Esophagus squamous epithelium (tissue), 5 donors: ENCODE data around the gene CDK16. TPM values are rescaled to one million over a fixed set of nuclear protein-coding genes. Genes with fewer than 3 reads are reported as not detected.
A peak's percentile ranks its signal among the peaks of the same experiment; 100 is the strongest.

ENCODE experiments used
- DNase-seq: peaks from one replicate; lab custom pipeline; 2025; lab: John Stamatoyannopoulos, UW
- H3K27ac ChIP-seq, 4 donors: fragments of 200-600 bp; sonication (generic); one replicate each; pipeline ENCODE4 v1.5.1; 2016 to 2019; ENCODE audit warnings: mild to moderate bottlenecking in 1 of 4
- H3K27me3 ChIP-seq, 4 donors: fragments of 200-600 bp; sonication (generic); 1 replicate in 3 of 4; 2 replicates in 1 of 4; pipeline versions ENCODE4 v1.5.1 to v1.6.0; 2017 to 2021; ENCODE audit warnings: antibody characterized with exemption in 1 of 4
- H3K36me3 ChIP-seq, 3 donors: fragments of 200-600 bp; sonication (generic); one replicate each; pipeline ENCODE4 v1.5.1; 2016 to 2019
- H3K4me1 ChIP-seq, 3 donors: fragments of 200-600 bp; sonication (generic); one replicate each; pipeline ENCODE4 v1.5.1; 2017 to 2019
- H3K4me3 ChIP-seq, 4 donors: fragments of 200-600 bp; sonication (generic); 1 replicate in 3 of 4; 2 replicates in 1 of 4; pipeline ENCODE4 v1.5.1; 2016 to 2019; ENCODE audit warnings: mild to moderate bottlenecking in 2 of 4, moderate library complexity in 1 of 4
- H3K9me3 ChIP-seq, 3 donors: fragments of 200-600 bp; sonication (generic); one replicate each; pipeline ENCODE4 v1.5.1; 2016 to 2019
- POLR2A ChIP-seq, 4 donors: fragments of 450-650 bp; IDR thresholded peaks; one replicate each; pipeline ENCODE4 v1.6.1; 2017; ENCODE audit warnings: antibody characterized with exemption in 4 of 4, mild to moderate bottlenecking in 4 of 4, moderate library complexity in 3 of 4
- WGBS, 2 donors: methylation state at CpG; one replicate each; pipeline ENCODE4 v1.1.5; 2018; 5-methylcytosine and 5-hydroxymethylcytosine counted together
- intact Hi-C: fragments of 100-400 bp; cut with DNase I; formaldehyde crosslinking; loops from one replicate; pipeline ENCODE4 v1.15.0; 2022
- total RNA-seq, 4 donors: library from RNA; depleted of rRNA; stranded (reverse); fragments of >200 nt; gene quantifications; one replicate each; pipeline ENCODE4 v1.1.0, GENCODE V29; 2016
- TF ChIP-seq, protein P1 (sequence below), 6 experiments: fragments of 450-650 bp in 4 of 6; fragments of 200-600 bp in 2 of 6; sonication (generic) in 2 of 6; IDR thresholded peaks; one replicate each; pipeline ENCODE4 v1.5.1; 2016 to 2019; ENCODE audit warnings: antibody characterized with exemption in 6 of 6, mild to moderate bottlenecking in 4 of 6, moderate library complexity in 4 of 6
- donor health status: DM: yes; HTN: yes; CAD: no.

The CDK16 gene
- total RNA-seq, 4 donors from 2014 or later, result 78.1 to 115 (median 99.4) TPM

DNA sequence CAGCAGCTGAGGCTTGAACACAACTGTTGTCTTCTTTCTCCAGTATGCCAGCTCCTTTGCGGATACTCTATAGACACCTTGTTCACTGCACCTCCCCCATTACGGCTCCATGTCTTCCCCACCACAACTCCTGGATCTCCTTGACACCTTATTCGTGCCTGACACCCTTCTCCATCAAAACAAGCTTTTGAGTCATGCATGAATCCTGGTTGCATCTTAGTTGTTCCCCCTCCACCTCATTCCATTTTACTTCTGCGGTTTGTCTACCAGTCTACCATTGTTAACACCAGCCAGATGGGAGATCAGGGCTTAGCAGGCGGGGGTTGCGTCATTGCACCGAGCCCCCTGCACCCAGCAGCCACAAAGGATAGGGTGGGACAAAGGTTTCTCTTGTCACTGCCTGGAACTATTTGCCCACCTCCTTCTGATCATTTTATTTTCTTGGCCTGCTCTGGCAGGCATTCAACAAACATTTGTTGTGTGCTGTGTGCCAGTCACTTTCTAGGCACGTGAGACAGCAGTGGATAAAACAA, 2.0 kb upstream of the CDK16 start:
- H3K9me3 ChIP-seq, result no peaks in the 10 kb centered on the region
- intact Hi-C loops, result no loop called here
- no peak for DNase-seq
- H3K27me3 ChIP-seq, result no peaks in the 10 kb centered on the region
- H3K4me3 ChIP-seq, result no peak overlapping the region
- peak overlapping the region; percentile 76 to 98 (median 96) for H3K27ac ChIP-seq
- H3K36me3 ChIP-seq, result peaks cover 26 to 48% (median 35%) of the 10 kb centered on the region in 3 donors
- H3K4me1 ChIP-seq, result peaks cover 14 to 37% (median 16%) of the 10 kb centered on the region in 3 donors
- 71 to 79% methylated on average over 7 to 8 of the region's 8 CpGs for WGBS, 2 donors
- TF ChIP-seq, protein P1, sequence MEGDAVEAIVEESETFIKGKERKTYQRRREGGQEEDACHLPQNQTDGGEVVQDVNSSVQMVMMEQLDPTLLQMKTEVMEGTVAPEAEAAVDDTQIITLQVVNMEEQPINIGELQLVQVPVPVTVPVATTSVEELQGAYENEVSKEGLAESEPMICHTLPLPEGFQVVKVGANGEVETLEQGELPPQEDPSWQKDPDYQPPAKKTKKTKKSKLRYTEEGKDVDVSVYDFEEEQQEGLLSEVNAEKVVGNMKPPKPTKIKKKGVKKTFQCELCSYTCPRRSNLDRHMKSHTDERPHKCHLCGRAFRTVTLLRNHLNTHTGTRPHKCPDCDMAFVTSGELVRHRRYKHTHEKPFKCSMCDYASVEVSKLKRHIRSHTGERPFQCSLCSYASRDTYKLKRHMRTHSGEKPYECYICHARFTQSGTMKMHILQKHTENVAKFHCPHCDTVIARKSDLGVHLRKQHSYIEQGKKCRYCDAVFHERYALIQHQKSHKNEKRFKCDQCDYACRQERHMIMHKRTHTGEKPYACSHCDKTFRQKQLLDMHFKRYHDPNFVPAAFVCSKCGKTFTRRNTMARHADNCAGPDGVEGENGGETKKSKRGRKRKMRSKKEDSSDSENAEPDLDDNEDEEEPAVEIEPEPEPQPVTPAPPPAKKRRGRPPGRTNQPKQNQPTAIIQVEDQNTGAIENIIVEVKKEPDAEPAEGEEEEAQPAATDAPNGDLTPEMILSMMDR (IDR thresholded peaks at IDR 0.05), result no peak
- TF ChIP-seq POLR2A (IDR thresholded peaks at IDR 0.05), result no peak

DNA sequence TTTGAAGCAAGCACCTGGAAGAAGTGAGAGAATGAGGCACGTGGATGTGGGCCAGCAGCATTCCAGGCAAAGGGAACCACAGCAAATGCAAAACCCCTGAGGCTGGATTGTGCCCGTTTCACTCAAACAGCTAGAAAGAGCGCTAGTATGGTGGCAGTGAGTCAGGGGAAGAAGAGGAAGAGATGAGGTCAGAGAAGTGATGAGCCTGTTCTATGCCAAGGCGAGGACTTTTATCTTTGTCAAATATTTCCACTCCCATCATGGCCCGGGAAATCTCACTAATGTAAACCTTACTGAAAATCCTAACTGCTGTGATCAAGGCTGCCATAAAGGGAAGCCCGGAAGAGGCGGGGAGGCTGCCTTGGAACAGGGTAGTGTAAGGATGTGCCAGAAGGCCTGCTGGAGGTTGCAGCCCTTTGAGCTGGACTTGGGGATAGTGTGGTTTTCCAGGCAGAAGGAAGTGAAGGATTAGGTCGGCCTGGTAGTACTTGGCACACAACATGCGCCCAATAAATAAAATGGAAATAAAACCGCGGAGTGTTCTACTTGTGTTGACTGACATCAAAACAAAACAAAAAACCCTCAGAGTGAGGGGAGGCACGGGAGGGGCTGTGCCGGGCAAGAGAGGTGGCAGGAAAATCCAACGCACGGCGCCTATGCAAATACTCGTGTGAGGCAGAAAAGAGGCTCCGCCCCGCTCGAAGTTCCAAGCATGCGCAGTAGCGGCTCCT, 1.2 kb upstream of the CDK16 start:
- H3K27me3 ChIP-seq, result no peaks in the 10 kb centered on the region
- peak in 1 of 4 donors; percentile 5 for TF ChIP-seq POLR2A (IDR thresholded peaks at IDR 0.05)
- TF ChIP-seq, protein P1 (IDR thresholded peaks at IDR 0.05), result no peak

DNA sequence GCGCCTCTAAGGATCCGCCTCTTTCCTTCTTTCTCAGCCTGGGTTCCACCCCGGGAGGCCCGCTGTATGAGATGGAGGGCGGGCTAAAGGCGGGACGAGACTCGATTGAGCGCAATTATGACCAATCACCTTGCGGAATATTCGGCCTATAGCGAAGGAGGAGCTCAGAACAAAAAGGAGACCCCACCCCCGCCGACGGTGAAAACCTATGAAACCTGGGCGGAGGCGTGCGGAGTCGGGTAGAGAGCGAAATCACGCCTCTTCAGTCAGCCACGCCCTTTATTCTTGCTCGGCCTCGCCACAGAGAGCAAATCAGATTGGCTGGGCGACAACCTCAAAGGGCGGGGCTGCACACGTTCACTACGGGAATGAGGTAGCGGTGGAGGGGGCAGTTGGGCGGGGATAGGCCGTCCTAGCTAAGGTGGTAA, 615 bp upstream of the CDK16 start:
- Histone ChIP-seq H3K36me3 (peaks cover 18 to 37% (median 22%) of the 10 kb centered on the region in 3 donors), H3K9me3 (no peaks in the 10 kb centered on the region), H3K4me3 (peak overlapping the region; percentile 61 to 91 (median 88)), H3K4me1 (peaks cover 14 to 40% (median 16%) of the 10 kb centered on the region in 3 donors), H3K27ac (peak overlapping the region; percentile 96 to 99 (median 98)), H3K27me3 (no peaks in the 10 kb centered on the region)
- WGBS, 2 donors, result 5% methylated on average over 21 of the region's 31 CpGs; no CpG with 5 or more reads in 1 of the 2 donors
- intact Hi-C loops, result no loop called here
- TF ChIP-seq, protein P1 (IDR thresholded peaks at IDR 0.05), result no peak
- DNase-seq, result peak; percentile 90

More for the DNA sequence above, 1.2 kb upstream of the CDK16 start:
- intact Hi-C loops, result no loop called here
- peaks cover 14 to 40% (median 16%) of the 10 kb centered on the region in 3 donors for H3K4me1 ChIP-seq
- H3K36me3 ChIP-seq, result peaks cover 24 to 40% (median 28%) of the 10 kb centered on the region in 3 donors
- H3K4me3 ChIP-seq, result peak overlapping the region in 3 of 4 donors; percentile 25 to 85 (median 61)
- no peaks in the 10 kb centered on the region for H3K9me3 ChIP-seq
- H3K27ac ChIP-seq, result peak overlapping the region; percentile 76 to 98 (median 96)
- no peak for DNase-seq
- 1 to 14% methylated on average over 15 to 22 of the region's 22 CpGs for WGBS, 2 donors

DNA sequence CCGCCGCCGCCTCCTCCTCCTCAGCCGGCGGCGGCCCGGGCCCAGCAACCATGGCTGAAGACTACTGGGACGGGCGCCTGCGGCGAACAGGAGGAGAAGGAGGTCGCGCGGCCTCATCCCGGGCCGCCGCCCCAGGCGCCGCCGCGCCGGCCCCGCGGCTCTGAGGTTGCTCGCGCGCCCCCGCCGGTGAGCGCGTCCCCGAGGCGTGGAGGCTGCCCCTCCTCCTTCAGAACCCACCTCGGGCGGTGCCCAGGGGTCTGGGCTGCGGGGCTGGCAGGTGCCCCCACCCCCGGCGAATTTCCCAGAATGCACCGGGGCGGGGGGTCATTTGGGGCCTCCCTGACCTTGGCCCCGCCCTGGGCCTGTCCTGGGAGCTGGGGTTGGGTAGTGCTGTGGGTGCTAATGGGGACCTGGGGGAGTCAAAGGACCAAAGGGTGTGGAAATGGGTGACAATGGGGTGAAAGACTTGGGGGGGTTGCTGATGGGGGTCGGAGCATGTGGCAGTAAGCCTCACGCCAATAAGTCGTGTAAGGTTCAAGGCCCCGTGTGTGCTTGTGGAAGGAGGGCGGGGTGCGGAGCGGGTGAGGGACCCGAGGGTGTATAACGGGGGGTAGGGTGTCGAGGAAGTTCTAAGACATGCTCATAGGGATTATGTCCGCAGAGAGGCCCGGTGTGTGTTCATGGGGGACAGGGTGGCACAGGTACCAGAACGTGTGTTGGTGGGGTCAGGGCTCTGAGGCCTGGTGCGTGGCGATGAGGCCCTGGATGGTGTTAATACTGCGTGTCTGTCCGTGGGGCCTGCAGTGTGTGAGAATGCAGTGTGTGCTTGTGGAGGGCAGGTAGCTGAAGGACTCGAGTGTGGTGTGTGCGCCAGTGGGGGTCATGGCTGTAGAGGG, 687 bp downstream of the CDK16 start:
- TF ChIP-seq, protein P1 (IDR thresholded peaks at IDR 0.05), result no peak
- TF ChIP-seq POLR2A (IDR thresholded peaks at IDR 0.05), result peak in 1 of 4 donors; percentile 4
- Histone ChIP-seq H3K27me3 (no peaks in the 10 kb centered on the region), H3K27ac (peak overlapping the region; percentile 96 to 99 (median 98)), H3K4me1 (peaks cover 14 to 40% (median 16%) of the 10 kb centered on the region in 3 donors), H3K9me3 (no peaks in the 10 kb centered on the region), H3K36me3 (peaks cover 22 to 37% (median 28%) of the 10 kb centered on the region in 3 donors), H3K4me3 (peak overlapping the region; percentile 61 to 91 (median 88))
- DNase-seq, result no peak
- intact Hi-C loops, result no loop called here
- 0 to 58% methylated on average over 8 to 19 of the region's 60 CpGs for WGBS, 2 donors
